Ovary (tissue), 9 donors: ENCODE results near the gene TERB1. TPM values are rescaled to one million over a fixed set of nuclear protein-coding genes. Genes with fewer than 3 reads are reported as not detected.

ENCODE experiments used
- DNase-seq, 5 donors: peaks; one replicate each; pipeline ENCODE4 v3.0.0-alpha.2; 2019 to 2020
- H3K27ac ChIP-seq, 2 donors: fragments of 200-600 bp; one replicate each; pipeline versions ENCODE4 v1.5.1 to v1.8.0; 2019 to 2022
- H3K27me3 ChIP-seq: fragments of 200-600 bp; one replicate; pipeline ENCODE4 v1.8.0; 2022
- H3K36me3 ChIP-seq: fragments of 200-600 bp; sonication (generic); one replicate; pipeline ENCODE4 v1.5.1; 2019
- H3K4me1 ChIP-seq: one replicate; pipeline ENCODE4 v1.8.1; 2013; ENCODE audit warnings: mild to moderate bottlenecking, moderate library complexity; ENCODE audit not compliant: insufficient read depth
- H3K4me3 ChIP-seq: fragments of 200-600 bp; sonication (generic); one replicate; pipeline ENCODE4 v1.5.1; 2017
- H3K9me3 ChIP-seq, 2 donors: fragments of 200-600 bp in 1 of 2; sonication (generic) in 1 of 2; one replicate each; pipeline versions ENCODE4 v1.5.1 to v1.8.1; 2013 to 2019; ENCODE audit warnings: mild to moderate bottlenecking in 1 of 2, moderate library complexity in 1 of 2
- CTCF ChIP-seq, 3 donors: fragments of 450-650 bp in 2 of 3; fragments of 200-600 bp in 1 of 3; IDR thresholded peaks; one replicate each; pipeline versions ENCODE4 v1.5.1 to v1.8.0; 2016 to 2022; ENCODE audit warnings: antibody characterized with exemption in 3 of 3, mild to moderate bottlenecking in 1 of 3
- EP300 ChIP-seq: sonication (generic); formaldehyde crosslinking; IDR thresholded peaks from one replicate; pipeline ENCODE4 v1.6.1; 2017; ENCODE audit warnings: antibody characterized with exemption
- POLR2A ChIP-seq: fragments of 450-650 bp; IDR thresholded peaks from one replicate; pipeline ENCODE4 v1.6.1; 2017; ENCODE audit warnings: antibody characterized with exemption, mild to moderate bottlenecking, moderate library complexity
- WGBS, 3 donors: extraction: QIAGEN DNeasy Blood & Tissue Kit in 1 of 3; methylation state at CpG; one replicate each; pipeline versions ENCODE4 v1.1.5 to v1.1.7; 2013 to 2017; 5-methylcytosine and 5-hydroxymethylcytosine counted together
- intact Hi-C, 4 donors: fragments of 100-400 bp; cut with DNase I; formaldehyde crosslinking; loops; one replicate each; pipeline versions ENCODE4 v1.11.0 to v1.15.1; 2022 to 2023
- polyA plus RNA-seq, 2 donors: library from polyadenylated mRNA; stranded (reverse); fragments of 200-250 nt in 1 of 2; fragments of 350-450 nt in 1 of 2; fragmentation: Illumina TruSeq in 1 of 2; extraction: RNeasy Lipid Tissue Mini Kit (QIAGEN cat#74804) in 1 of 2; gene quantifications; one replicate each; pipeline ENCODE4 v1.2.3, GENCODE V29; 2013 to 2014
- total RNA-seq, 7 donors: library from RNA; depleted of rRNA in 2 of 7; stranded (reverse); fragments of >200 nt in 2 of 7; fragmentation: NEBNext Ultra II Directional in 3 of 7; extraction: Animal tissue kit (Norgen Biotek cat#: 25700) in 3 of 7; gene quantifications; one replicate each; pipeline versions ENCODE4 v1.1.0 to v1.2.4, GENCODE V29; 2016 to 2023
- donor health status: DM: no; HTN: no; CAD: no; lungs with moderate emphysema.
- donor health status: DM: no; HTN: no; CAD: no.
- donor health status: Bipolar disorder and iron deficiency.
- donor health status: DM: yes; HTN: yes; CAD: no.
- donor health status: DM: no; HTN: no; CAD: no.
- donor health status: DM: yes; HTN: yes; CAD: no.

TERB1 gene
- total and polyA plus RNA-seq, 9 donors = 0.04 to 0.50 (median 0.31) TPM; not detected in 5

DNA sequence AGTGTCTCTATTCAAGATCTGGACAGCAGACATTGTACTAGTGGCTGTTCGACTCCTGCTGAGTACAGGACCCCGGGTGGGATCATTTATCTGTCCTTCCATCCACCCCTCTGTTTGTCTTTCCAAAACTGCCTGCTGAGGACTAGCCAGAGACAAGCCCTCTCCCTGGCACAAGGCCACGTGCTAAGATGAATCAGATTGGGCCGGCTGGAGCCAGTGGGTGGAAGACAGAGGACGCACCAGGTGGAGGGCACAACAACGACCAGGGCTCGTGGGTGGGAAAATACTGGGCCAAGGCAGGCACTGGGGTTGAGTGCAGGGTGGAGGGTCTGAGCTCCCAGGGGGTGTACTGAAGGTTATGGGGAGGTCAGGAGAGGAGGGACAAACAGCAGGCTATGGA, 41.4 kb upstream of the TERB1 start:
- 61 to 64% (median 63%) methylated on average over 7 of the region's 7 CpGs for WGBS, 3 donors
- no peaks in the 10 kb centered on the region for H3K9me3 ChIP-seq
- H3K27ac ChIP-seq = no peak overlapping the region
- H3K4me1 ChIP-seq = peaks cover 7% of the 10 kb centered on the region
- TF ChIP-seq EP300 (no peak), POLR2A (no peak)
- DNase-seq = peak in 1 of 5 donors; percentile 15
- H3K27me3 ChIP-seq = no peaks in the 10 kb centered on the region
- intact Hi-C loops = no loop called here
- H3K4me3 ChIP-seq = no peak overlapping the region
- no peaks in the 10 kb centered on the region for H3K36me3 ChIP-seq

DNA sequence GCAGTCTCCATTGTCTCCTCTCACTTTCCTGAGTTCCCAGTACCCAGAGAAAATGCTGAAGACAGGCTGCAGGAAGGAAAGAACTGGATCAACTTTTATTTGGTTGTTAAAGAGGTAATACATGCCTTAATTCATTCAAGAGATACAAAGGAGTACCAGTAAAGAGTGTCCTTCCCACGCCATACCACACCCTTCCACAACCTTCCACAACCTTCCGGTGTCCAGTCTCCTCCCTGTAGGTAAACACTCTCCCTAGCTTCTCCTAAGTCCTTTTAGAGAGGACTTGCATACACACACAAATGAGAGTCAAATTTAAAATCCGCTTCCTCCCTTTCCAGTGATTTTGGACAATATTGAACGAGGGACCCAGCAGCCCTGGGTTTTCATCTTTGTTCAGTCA, 40.0 kb upstream of the TERB1 start:
- Histone ChIP-seq H3K4me1 (peaks cover 7% of the 10 kb centered on the region), H3K27ac (no peak overlapping the region), H3K36me3 (no peaks in the 10 kb centered on the region), H3K4me3 (no peak overlapping the region), H3K27me3 (no peaks in the 10 kb centered on the region), H3K9me3 (no peaks in the 10 kb centered on the region)
- no peak for TF ChIP-seq CTCF (IDR thresholded peaks at IDR 0.05)
- no peak for TF ChIP-seq POLR2A
- no peak for TF ChIP-seq EP300
- no peak for DNase-seq
- intact Hi-C loops = no loop called here
- WGBS, 3 donors = 81 to 85% (median 83%) methylated on average over 4 of the region's 4 CpGs

DNA sequence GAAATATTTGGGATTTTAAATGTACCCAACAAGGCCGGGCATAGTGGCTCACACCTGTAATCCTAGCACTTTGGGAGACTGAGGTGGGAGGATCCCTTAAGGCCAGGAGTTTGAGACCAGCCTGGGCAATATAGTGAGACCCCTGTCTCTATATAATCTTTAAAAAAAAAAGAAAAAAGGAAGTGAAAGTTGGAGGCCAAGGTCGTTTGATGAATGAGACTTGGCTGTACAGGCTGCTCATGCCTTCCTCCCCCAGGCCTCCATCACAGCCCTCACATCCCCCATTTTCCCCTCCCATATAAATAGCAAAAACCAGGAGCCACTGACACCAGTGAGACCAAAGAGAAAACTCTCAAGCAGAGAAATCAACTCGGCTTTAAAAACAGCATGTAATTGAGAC, 39.5 kb upstream of the TERB1 start:
- H3K9me3 ChIP-seq = no peaks in the 10 kb centered on the region
- peaks cover 7% of the 10 kb centered on the region for H3K4me1 ChIP-seq
- DNase-seq = no peak
- TF ChIP-seq POLR2A = no peak
- no peak for TF ChIP-seq EP300
- TF ChIP-seq CTCF (IDR thresholded peaks at IDR 0.05) = no peak
- no peak overlapping the region for H3K4me3 ChIP-seq
- intact Hi-C loops = no loop called here
- H3K27ac ChIP-seq = no peak overlapping the region
- no peaks in the 10 kb centered on the region for H3K36me3 ChIP-seq
- WGBS, 3 donors = 30 to 33% (median 33%) methylated on average over 3 of the region's 3 CpGs
- no peaks in the 10 kb centered on the region for H3K27me3 ChIP-seq

GRCh38 chr16:66834746-66835145, 33.4 kb upstream of the TERB1 start:
- H3K36me3 ChIP-seq = no peaks in the 10 kb centered on the region
- intact Hi-C loops = no loop called here
- no peaks in the 10 kb centered on the region for H3K4me1 ChIP-seq
- no peaks in the 10 kb centered on the region for H3K27me3 ChIP-seq
- no peaks in the 10 kb centered on the region for H3K9me3 ChIP-seq
- 89 to 90% (median 89%) methylated on average over 5 of the region's 5 CpGs for WGBS, 3 donors
- DNase-seq = no peak
- H3K4me3 ChIP-seq = no peak overlapping the region
- TF ChIP-seq EP300 (no peak), CTCF (IDR thresholded peaks at IDR 0.05) (no peak), POLR2A (no peak)
- H3K27ac ChIP-seq = no peak overlapping the region

- no peaks in the 10 kb centered on the region for H3K27me3 ChIP-seq
- intact Hi-C loops = no loop called here
- no peaks in the 10 kb centered on the region for H3K36me3 ChIP-seq
- TF ChIP-seq POLR2A = no peak
- peaks cover 5% of the 10 kb centered on the region for H3K4me1 ChIP-seq
- H3K27ac ChIP-seq = no peak overlapping the region
- no peak for DNase-seq
- H3K4me3 ChIP-seq = no peak overlapping the region
- H3K9me3 ChIP-seq = no peaks in the 10 kb centered on the region
- 50 to 61% (median 57%) methylated on average over 7 of the region's 7 CpGs for WGBS, 3 donors
Observed at GRCh38 chr16:66832661-66833305, 31.4 kb upstream of the TERB1 start.
